ENCODE data around the gene MAP3K9.

Gene MAP3K9

GRCh38 chr14:70716483-70716882, 92.8 kb downstream of the MAP3K9 start:
- TF ChIP-seq, protein P1, sequence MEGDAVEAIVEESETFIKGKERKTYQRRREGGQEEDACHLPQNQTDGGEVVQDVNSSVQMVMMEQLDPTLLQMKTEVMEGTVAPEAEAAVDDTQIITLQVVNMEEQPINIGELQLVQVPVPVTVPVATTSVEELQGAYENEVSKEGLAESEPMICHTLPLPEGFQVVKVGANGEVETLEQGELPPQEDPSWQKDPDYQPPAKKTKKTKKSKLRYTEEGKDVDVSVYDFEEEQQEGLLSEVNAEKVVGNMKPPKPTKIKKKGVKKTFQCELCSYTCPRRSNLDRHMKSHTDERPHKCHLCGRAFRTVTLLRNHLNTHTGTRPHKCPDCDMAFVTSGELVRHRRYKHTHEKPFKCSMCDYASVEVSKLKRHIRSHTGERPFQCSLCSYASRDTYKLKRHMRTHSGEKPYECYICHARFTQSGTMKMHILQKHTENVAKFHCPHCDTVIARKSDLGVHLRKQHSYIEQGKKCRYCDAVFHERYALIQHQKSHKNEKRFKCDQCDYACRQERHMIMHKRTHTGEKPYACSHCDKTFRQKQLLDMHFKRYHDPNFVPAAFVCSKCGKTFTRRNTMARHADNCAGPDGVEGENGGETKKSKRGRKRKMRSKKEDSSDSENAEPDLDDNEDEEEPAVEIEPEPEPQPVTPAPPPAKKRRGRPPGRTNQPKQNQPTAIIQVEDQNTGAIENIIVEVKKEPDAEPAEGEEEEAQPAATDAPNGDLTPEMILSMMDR (IDR thresholded peaks at IDR 0.05; ENCODE audit: control insufficient read depth, insufficient read depth, low read depth, low read length, missing control alignments), result no peak
- DNase-seq (ENCODE audit: low read depth), result no peak
- H3K4me3 ChIP-seq (ENCODE audit: control insufficient read depth, low read depth, low read length), result no peak overlapping the region

GRCh38 chr14:70714055-70714550, 95.2 kb downstream of the MAP3K9 start:
- H3K4me3 ChIP-seq (ENCODE audit: control insufficient read depth, low read depth, low read length), result no peak overlapping the region
- peak; percentile 17 for DNase-seq (ENCODE audit: low read depth)

GRCh38 chr14:70713511-70713916, 95.8 kb downstream of the MAP3K9 start:
- TF ChIP-seq, protein P1 (IDR thresholded peaks at IDR 0.05; ENCODE audit: control insufficient read depth, insufficient read depth, low read depth, low read length, missing control alignments), result no peak
- no peak for DNase-seq (ENCODE audit: low read depth)

More at GRCh38 chr14:70714055-70714550, 95.2 kb downstream of the MAP3K9 start:
- TF ChIP-seq, protein P1 (IDR thresholded peaks at IDR 0.05; ENCODE audit: control insufficient read depth, insufficient read depth, low read depth, low read length, missing control alignments), result peak; percentile 46

GRCh38 chr14:70713096-70713495, 96.2 kb downstream of the MAP3K9 start:
- DNase-seq (ENCODE audit: low read depth), result no peak
- H3K4me3 ChIP-seq (ENCODE audit: control insufficient read depth, low read depth, low read length), result no peak overlapping the region
- TF ChIP-seq, protein P1 (IDR thresholded peaks at IDR 0.05; ENCODE audit: control insufficient read depth, insufficient read depth, low read depth, low read length, missing control alignments), result no peak

More at GRCh38 chr14:70713511-70713916, 95.8 kb downstream of the MAP3K9 start:
- no peak overlapping the region for H3K4me3 ChIP-seq (ENCODE audit: control insufficient read depth, low read depth, low read length)

GRCh38 chr14:70711451-70711850, 97.9 kb downstream of the MAP3K9 start:
- no peak for DNase-seq (ENCODE audit: low read depth)
- no peak overlapping the region for H3K4me3 ChIP-seq (ENCODE audit: control insufficient read depth, low read depth, low read length)
- TF ChIP-seq, protein P1 (IDR thresholded peaks at IDR 0.05; ENCODE audit: control insufficient read depth, insufficient read depth, low read depth, low read length, missing control alignments), result no peak

GRCh38 chr14:70709726-70710382, 99.5 kb downstream of the MAP3K9 start:
- no peak for DNase-seq (ENCODE audit: low read depth)
- H3K4me3 ChIP-seq (ENCODE audit: control insufficient read depth, low read depth, low read length), result no peak overlapping the region
- TF ChIP-seq, protein P1 (IDR thresholded peaks at IDR 0.05; ENCODE audit: control insufficient read depth, insufficient read depth, low read depth, low read length, missing control alignments), result no peak
